Measurements from ENCODE around the gene PCBP3.

DNA sequence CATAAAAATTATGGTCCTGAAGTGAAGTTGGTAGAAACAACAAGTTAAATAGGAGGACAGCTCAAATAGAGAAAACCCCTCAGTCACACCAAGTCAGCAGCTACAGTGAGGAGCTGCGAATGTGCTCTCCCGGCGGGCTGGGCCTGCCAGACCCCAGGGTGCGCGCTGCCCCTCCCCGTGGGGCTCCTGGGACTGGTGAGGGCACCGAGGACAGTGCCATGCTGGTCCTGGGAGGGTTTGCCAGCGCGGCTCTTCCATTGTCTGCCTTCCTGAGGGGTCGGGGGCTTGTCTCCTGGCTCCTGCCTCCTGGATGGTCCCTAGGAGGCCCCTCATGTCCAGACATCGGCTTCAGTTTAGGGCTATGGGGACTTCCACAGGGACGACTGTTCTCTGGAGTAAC, 121.8 kb downstream of the PCBP3 start:
- TF ChIP-seq POLR2A (IDR thresholded peaks at IDR 0.05; ENCODE audit: extremely low read depth, insufficient read length) (no peak), MYC (IDR thresholded peaks at IDR 0.05; ENCODE audit: low read depth, low read length) (no peak)
- TF ChIP-seq, protein P1, sequence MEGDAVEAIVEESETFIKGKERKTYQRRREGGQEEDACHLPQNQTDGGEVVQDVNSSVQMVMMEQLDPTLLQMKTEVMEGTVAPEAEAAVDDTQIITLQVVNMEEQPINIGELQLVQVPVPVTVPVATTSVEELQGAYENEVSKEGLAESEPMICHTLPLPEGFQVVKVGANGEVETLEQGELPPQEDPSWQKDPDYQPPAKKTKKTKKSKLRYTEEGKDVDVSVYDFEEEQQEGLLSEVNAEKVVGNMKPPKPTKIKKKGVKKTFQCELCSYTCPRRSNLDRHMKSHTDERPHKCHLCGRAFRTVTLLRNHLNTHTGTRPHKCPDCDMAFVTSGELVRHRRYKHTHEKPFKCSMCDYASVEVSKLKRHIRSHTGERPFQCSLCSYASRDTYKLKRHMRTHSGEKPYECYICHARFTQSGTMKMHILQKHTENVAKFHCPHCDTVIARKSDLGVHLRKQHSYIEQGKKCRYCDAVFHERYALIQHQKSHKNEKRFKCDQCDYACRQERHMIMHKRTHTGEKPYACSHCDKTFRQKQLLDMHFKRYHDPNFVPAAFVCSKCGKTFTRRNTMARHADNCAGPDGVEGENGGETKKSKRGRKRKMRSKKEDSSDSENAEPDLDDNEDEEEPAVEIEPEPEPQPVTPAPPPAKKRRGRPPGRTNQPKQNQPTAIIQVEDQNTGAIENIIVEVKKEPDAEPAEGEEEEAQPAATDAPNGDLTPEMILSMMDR (IDR thresholded peaks at IDR 0.05; ENCODE audit: low read depth, low read length), result no peak
- TF ChIP-seq, protein P2, sequence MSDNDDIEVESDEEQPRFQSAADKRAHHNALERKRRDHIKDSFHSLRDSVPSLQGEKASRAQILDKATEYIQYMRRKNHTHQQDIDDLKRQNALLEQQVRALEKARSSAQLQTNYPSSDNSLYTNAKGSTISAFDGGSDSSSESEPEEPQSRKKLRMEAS (IDR thresholded peaks at IDR 0.05; ENCODE audit: low read depth, low read length), result no peak
